ENCODE measurements around the gene ARF1.

DNA sequence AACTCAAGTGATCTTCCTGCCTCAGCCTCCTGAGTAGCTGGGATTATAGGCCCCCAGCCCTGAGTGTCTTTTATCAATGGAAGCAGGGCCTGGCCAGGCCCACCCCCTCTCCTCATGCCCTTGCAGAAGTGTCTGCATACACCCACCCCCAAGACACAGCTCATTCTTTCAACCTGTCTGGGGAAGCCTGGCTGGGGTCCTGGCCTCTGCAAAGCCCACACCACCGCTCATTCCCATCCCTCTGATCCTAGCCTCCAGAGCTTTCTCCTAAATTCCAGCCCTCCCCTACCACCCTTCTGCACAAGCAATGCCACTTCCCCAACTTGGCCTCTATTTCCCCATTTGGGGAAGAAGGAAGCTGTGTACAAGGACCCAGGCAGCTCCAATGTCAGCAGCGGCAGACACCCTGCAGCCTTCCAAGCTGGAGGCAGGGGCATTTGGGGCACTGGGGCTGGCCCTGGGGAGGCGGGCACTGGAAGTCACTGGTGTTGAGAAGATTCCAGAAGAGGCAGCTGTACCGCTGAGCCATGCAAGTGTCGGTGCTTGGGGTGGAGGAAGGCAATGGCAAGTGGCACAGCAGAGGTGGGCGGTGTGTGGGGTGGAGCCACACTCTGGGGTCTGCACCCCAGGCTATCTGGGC, 33.7 kb upstream of the ARF1 start:
- TF ChIP-seq, protein P1, sequence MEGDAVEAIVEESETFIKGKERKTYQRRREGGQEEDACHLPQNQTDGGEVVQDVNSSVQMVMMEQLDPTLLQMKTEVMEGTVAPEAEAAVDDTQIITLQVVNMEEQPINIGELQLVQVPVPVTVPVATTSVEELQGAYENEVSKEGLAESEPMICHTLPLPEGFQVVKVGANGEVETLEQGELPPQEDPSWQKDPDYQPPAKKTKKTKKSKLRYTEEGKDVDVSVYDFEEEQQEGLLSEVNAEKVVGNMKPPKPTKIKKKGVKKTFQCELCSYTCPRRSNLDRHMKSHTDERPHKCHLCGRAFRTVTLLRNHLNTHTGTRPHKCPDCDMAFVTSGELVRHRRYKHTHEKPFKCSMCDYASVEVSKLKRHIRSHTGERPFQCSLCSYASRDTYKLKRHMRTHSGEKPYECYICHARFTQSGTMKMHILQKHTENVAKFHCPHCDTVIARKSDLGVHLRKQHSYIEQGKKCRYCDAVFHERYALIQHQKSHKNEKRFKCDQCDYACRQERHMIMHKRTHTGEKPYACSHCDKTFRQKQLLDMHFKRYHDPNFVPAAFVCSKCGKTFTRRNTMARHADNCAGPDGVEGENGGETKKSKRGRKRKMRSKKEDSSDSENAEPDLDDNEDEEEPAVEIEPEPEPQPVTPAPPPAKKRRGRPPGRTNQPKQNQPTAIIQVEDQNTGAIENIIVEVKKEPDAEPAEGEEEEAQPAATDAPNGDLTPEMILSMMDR (IDR thresholded peaks at IDR 0.05): no peak
- TF ChIP-seq POLR2A (IDR thresholded peaks at IDR 0.05) (no peak), POLR2AphosphoS5 (IDR thresholded peaks at IDR 0.05) (no peak)
